HG03565 (cell line): ENCODE results near the gene ATP9A.

Experiments
- ATAC-seq: cut with Tn5 transposase; IDR thresholded peaks from one replicate; pipeline ENCODE4 v1.9.1; 2021; ENCODE audit warnings: mild to moderate bottlenecking, moderate library complexity; ENCODE audit not compliant: unreplicated experiment

The ATP9A gene

GRCh38 chr20:51634257-51634656 is 133.9 kb downstream of the ATP9A start:
- ATAC-seq, result no peak

DNA sequence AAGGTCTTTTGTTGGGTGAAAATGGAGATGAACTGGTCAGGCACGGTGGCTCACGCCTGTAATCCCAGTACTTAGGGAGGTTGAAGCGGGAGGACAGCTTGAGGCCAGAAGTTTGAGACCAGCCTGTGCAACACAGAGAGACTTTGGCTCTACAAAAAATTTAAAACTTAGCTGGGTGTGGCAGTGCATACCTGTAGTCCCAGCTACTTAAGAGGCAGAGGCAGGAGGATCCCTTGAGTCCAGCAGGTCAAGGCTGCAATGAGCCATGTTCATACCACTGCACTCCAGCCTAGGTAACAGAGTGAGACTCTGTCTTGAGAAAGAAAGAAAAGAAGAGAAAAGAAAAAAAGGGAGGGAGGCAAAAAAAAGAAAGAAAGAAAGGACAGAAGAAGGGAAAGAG is 134.8 kb downstream of the ATP9A start:
- no peak for ATAC-seq

GRCh38 chr20:51631953-51632352 is 136.2 kb downstream of the ATP9A start:
- ATAC-seq, result no peak

DNA sequence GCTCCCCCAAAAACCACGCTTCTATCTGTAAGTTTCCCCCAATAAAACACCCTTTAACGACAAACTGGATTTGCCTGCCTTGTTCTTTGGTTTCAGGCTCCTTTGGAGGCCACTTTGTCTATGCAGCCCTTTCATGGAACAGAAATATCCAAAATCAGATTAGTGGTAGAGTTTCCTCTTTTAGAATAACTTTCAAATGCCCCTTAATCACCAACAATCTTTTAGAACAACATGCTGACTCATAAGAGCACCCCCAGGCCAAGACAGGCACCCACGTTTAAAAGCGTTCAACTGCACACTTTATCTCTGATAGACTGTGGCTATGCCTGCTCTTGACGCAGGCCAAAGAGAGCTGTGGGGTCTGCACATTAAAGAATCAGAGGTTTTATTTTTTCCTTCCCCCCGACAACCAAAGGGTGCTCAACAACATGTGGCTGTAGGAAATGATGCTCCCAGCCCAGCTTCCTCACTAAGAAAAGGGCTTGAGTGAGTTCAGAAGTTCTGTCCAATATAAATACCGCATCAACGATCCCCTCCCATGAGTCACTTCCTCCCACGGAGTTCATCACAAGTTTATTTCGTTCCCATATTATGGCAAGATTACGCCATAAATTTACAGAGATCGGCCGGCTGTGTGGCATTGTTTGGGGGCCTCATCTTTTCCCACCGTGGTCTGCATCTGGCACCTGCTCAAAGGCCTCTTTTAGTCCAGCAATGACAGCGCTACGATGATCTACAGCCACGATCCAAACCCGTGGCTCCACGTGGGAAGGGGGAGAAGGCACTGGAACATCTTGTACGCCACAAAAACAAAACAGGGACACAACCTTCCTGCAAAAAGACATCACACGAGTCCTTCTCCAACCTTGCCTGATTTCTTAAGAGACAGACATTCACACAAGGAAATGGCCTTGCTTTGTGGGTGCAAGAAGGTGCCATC is 136.9 kb downstream of the ATP9A start:
- no peak for ATAC-seq

DNA sequence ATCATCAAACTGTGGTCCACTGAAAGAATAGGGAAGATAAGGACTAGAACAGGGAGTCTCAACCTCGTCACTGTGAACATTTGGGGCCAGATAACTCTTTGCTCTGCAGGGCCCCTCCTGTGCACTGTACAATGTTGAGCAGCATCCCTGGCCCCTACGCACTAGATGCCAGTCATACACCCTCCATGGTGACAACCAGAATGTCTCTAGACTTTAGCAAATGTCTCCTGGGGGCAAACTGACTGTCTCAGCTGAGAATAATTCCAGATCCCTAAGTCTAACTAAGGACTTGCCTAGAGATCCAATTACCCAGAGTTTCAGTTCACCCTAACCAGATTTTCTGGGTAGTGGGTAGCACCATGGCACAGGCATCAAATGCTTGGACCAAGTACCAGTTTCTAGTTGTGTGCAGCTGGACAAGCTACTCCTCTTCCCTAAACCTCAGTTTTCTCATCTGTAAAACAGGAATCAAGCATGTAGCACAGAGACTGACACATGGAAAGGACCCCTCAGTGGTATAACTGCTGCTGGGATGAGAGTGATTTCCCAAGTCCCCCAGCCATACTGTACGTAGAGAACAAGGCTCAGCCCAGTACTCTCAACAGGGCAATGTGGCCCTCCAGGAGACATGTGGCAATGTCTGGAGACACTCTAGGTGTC is 138.7 kb downstream of the ATP9A start:
- ATAC-seq, result no peak

- no peak for ATAC-seq
Measured at GRCh38 chr20:51628533-51629398, 139.4 kb downstream of the ATP9A start.

DNA sequence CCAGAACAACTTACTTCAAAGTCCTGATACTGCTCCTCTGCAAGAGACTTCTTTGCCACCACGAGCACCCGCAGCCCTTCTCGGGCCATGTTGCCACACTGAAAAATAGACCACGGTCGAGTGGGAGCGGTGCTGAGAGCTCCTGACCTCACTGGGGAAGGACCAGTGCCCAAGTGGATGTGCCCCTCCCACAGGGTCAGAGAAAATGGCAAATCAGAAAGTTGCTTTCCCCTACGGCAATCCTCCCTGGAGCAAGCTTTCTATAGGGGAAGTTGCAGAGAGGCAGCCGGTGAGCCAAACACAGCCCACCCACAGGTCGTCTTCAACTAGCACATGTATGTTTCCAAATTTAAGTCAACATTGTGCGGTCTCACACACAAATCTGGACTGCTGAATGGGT is 140.6 kb downstream of the ATP9A start:
- ATAC-seq, result no peak

DNA sequence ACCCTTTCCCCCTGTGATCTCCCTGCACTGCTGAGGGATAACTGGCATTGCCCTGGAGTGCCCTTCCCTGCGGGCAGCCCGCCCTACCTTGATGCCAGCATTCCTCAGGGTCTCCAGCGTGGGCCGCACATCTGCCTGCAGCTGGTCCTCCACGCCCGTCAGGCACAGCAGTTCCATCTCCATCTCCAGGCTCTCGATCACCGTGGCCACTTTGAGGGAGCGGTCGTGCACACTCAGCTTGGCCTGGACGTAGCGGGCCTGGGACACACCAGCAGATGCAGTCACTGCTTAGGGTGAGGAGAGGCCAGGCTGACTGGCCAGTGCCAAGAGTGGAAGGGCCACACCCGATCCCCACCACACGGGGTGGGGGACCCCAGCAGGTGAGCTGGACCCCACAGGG is 143.1 kb downstream of the ATP9A start:
- no peak for ATAC-seq

GRCh38 chr20:51624157-51624731 is 143.9 kb downstream of the ATP9A start:
- ATAC-seq, result no peak

DNA sequence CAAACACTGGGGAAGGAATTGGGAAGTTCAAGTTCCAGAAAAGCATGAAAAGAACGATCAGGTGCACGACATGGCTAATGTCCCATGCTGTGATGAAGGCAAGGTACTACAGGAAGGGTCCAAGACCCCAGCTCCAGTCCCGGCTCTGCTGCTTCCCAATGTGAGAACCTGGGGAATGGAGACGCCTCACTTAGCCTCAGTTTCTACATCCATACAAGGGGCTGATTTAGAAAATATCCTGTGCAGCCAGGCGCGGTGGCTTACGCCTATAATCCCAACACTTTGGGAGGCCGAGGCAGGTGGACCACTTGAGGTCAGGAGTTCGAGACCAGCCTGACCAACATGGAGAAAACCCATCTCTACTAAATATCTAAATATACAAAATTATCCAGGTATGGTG is 144.9 kb downstream of the ATP9A start:
- no peak for ATAC-seq

DNA sequence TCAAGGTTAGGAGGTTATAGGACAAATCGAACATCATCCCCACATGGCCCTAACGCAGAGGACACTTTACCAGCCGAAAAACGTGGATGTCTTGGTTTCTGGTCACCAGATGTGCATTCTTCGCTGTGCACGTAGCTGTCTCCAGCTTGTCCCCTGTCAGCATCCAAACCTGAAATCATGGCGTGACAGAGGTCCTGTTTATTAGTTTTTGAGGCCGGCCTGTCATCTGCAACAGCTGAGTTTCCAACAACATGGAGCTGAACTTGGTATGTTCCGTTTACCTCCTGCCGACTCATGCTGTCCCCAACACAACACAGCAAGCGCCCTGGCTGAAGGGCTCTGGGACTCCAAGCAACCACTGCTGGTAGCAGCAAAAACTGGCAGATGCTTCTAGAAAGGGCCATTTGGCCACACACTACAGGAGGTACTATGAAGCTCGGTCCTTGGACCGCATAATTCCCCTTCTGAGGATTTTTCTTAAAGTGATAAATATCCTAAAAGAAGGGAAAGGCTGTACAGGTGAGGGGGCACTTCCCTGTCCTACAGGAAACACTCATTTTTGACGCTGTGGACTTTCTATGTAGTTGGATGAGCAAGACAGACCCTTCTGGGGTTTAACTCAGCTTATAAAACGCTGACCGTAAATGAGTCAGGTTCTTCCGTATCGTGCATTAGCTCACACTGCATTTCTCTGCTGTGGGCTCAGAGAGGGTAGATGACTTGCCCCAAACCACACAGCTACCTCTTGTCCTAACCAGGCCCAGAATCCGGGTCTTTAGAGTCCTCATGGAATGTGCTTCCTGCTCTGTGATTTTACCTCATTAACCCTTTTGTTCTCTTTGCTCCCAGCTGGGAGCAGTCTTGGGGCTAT is 146.0 kb downstream of the ATP9A start:
- ATAC-seq, result no peak

DNA sequence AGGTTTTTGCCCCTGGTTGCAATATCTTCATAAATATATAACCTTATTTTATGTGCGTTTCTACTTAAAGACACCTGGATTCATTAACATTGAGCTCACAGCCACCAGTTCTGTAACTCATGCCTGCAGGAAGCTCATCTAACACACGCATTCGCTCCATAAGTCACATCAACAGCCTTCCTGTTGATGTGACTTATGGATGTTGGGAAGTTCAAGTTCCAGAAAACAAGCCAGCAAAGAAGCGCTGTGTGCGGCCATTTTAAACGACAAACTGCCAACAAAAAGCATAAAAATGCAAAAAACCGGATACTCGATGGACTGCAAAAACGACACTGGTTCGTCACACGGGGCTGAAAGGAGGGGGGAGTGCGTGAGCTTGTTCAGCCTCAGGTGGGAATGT is 147.8 kb downstream of the ATP9A start:
- ATAC-seq, result no peak

DNA sequence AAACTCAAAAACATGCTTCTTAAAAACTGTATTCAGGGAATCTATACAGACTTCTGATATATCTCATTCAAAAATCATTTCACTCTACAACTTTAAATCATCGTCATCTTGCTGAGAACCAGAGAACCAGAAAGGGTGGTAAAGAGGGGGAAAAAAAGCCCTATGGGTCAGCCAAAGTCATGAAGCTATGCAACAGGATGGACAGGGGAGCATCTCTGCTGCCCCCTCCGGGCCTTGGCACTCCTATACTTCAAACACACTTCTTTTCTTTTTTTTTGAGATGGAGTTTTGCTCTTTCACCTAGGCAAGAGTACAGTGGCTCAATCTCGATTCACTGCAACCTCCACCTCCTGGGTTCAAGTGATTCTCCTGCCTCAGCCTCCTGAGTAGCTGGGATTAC is 152.1 kb downstream of the ATP9A start:
- no peak for ATAC-seq

DNA sequence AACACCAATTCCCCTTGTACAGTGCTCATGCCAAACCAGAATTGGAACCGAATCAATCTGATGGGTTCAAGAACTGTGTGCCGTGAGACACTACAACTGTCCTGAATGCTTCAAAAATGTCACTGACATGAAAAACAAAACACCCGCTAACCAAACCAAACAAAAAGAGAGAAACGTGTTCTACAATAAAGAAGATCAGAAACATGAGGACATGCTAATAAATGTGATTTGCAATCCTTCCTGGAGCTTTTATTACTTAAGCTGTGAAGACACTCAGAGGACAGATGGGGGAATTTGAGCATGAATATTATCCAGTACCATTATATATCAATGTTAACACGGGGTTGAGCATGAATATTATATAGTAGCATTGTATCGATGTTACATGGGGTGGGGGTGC is 153.5 kb downstream of the ATP9A start:
- ATAC-seq, result no peak

GRCh38 chr20:51613580-51613979 is 154.6 kb downstream of the ATP9A start:
- no peak for ATAC-seq

DNA sequence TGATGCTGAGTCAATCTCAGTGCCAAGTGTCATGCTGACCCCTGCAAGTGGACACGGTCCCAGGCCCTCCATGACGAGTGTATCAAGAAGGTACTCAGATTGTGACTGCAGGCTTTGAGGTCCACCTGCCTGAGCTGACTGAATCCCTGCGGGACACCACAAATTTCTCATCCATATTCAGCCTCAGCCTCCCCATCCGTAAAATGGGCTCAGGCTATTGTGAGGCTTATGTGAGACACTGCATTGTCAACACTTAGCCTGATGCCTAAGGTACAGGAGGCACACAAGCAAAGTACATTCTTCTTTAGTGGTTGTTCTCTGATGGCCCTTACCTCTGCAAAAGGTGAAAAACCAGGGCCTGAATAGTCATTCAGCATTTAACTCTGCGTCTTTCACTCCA is 155.3 kb downstream of the ATP9A start:
- no peak for ATAC-seq

- no peak for ATAC-seq
Measured at GRCh38 chr20:51611625-51611890, 156.6 kb downstream of the ATP9A start.

DNA sequence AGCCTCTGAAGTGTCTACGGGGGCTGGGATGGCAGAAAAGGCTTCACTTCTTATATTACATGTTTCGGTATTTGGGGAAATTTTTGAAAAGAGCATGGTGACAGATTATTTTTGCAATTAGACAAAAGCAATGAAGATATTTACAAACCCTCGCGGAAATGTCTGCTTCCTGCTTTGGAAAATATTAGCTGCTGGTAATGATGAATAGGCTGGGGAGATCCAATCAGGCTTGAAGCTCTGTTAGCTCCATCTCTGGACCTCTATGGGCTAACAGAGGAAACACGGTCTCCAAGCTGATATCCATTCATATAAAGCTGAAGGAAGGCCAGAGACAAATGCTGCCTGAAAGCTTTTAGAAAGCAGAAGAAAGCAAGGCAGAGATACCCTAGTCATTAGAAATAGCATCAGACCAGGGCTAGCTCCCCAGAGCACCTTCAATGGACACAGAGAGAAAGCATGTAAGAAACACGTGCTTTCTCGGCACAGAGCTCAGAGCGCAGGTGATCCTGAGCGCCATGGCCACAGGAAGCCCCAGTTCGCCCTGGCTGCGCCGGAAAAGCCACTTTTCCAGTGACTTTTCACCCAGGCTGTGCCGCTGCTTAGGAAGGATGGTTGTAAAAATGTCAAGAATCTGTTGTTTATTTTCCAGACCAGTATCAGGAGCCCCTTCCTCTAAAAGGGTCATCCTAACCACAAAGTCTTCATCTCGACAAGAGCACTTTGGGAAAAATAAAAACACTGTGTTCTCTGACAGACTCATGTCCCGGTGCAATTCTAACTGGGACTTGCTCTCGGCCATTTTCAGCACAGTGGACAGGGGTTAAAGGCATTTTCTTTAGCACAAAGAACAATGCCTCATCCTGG is 157.2 kb downstream of the ATP9A start:
- no peak for ATAC-seq

GRCh38 chr20:51610111-51610510 is 158.1 kb downstream of the ATP9A start:
- ATAC-seq, result no peak
